Fibroblast of lung (primary cell): ENCODE data around the gene MARK3. TPM values are rescaled to one million over a fixed set of nuclear protein-coding genes. Genes with fewer than 3 reads are reported as not detected.

Source experiments
- DNase-seq, 2 donors: peaks; one replicate each; pipeline versions ENCODE4 v3.0.0 to v3.0.0-alpha.2; 2010; ENCODE audit warnings: low read depth in 2 of 2
- H2AFZ ChIP-seq: 2 replicates; pipeline ENCODE4 v1.5.1; 2012; ENCODE audit warnings: low read length, control low read depth, inconsistent platforms
- H3K27ac ChIP-seq: 2 replicates; pipeline ENCODE4 v1.5.1; 2011; ENCODE audit warnings: low read length, control low read depth; ENCODE audit not compliant: insufficient read depth
- H3K27me3 ChIP-seq: 2 replicates; pipeline ENCODE4 v1.5.1; 2011; ENCODE audit warnings: mild to moderate bottlenecking, low read length; ENCODE audit not compliant: control insufficient read depth, insufficient read depth
- H3K36me3 ChIP-seq: 2 replicates; pipeline ENCODE4 v1.5.1; 2011; ENCODE audit warnings: low read length; ENCODE audit not compliant: control insufficient read depth, insufficient read depth
- H3K4me1 ChIP-seq: 2 replicates; pipeline ENCODE4 v1.5.1; 2011; ENCODE audit warnings: low read length; ENCODE audit not compliant: control insufficient read depth, insufficient read depth; ENCODE audit errors: extremely low read depth
- H3K4me2 ChIP-seq: 2 replicates; pipeline ENCODE4 v1.5.1; 2011; ENCODE audit warnings: low read length, control low read depth; ENCODE audit not compliant: insufficient read depth; ENCODE audit errors: extremely low read depth
- H3K4me3 ChIP-seq, 4 experiments: fragments of 200-600 bp in 1 of 4; sonication (generic) in 1 of 4; replicated peaks in 1 of 4; 2 replicates each; pipeline ENCODE4 v1.5.1; 2011 to 2016; ENCODE audit warnings: low read length in 4 of 4, low read depth in 3 of 4, mild to moderate bottlenecking in 3 of 4, control low read depth in 2 of 4, inconsistent platforms in 1 of 4, mixed read lengths in 1 of 4; ENCODE audit not compliant: insufficient read depth in 1 of 4; ENCODE audit errors: control extremely low read depth in 1 of 4
- H3K79me2 ChIP-seq: 2 replicates; pipeline ENCODE4 v1.5.1; 2012; ENCODE audit warnings: mild to moderate bottlenecking, low read length, inconsistent platforms; ENCODE audit not compliant: control insufficient read depth, insufficient read depth
- H3K9ac ChIP-seq: 2 replicates; pipeline ENCODE4 v1.5.1; 2011; ENCODE audit warnings: mild to moderate bottlenecking, low read length, control low read depth; ENCODE audit not compliant: insufficient read depth
- H3K9me3 ChIP-seq: 2 replicates; pipeline ENCODE4 v1.5.1; 2012; ENCODE audit warnings: low read depth, low read length; ENCODE audit not compliant: control insufficient read depth, insufficient read depth
- H4K20me1 ChIP-seq: 2 replicates; pipeline ENCODE4 v1.5.1; 2011; ENCODE audit warnings: low read length; ENCODE audit not compliant: control insufficient read depth, insufficient read depth; ENCODE audit errors: extremely low read depth
- EZH2 ChIP-seq: IDR thresholded peaks from 2 replicates; pipeline ENCODE4 v1.5.1; 2012; ENCODE audit warnings: low read length, control low read depth, mild to moderate bottlenecking; ENCODE audit errors: missing control alignments
- polyA plus RNA-seq, 2 donors: library from polyadenylated mRNA; depleted of rRNA in 1 of 2; stranded (reverse) in 1 of 2; unstranded in 1 of 2; fragments of >200 nt; gene quantifications; 2 replicates each; pipeline ENCODE4 v1.2.1, GENCODE V29; 2011 to 2012; ENCODE audit warnings: missing spikeins in 1 of 2
- total RNA-seq: library from RNA; depleted of rRNA; stranded (reverse); fragments of >200 nt; gene quantifications from 2 replicates; pipeline ENCODE4 v1.2.1, GENCODE V29; 2014
- TF ChIP-seq, protein P1 (sequence below), 2 donors: IDR thresholded peaks in 1 of 2; conservative IDR thresholded peaks in 1 of 2; 1 replicate in 1 of 2; 2 replicates in 1 of 2; pipeline ENCODE4 v1.5.1; 2011 to 2012; ENCODE audit warnings: low read length in 2 of 2, control low read depth in 1 of 2, inconsistent platforms in 1 of 2, low read depth in 1 of 2, mild to moderate bottlenecking in 1 of 2

The MARK3 gene
- total and polyA plus RNA-seq, 2 donors (not counting 1 experiment from before 2014, with no cell fraction given) = 76.0 to 119 TPM

DNA sequence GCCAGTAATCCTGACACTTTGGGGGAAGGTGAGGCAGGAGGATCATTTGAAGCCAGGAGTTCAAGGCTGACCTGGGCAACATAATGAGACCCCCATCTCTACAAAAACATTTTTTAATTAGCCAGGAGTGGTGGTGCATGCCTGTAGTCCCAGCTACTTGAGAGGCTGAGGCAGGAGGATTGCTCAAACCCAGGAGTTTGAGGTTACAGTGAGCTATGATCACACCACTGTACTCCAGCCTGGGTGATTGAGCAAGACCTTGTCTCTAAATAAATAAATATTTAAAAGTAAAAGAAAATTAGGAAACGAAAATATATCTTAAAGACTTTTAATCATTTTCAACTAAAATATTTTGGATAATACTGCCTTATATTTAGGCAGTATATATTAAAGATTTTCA is 111.6 kb downstream of the MARK3 start:
- peak in 1 of 2 donors; percentile 55 for DNase-seq
- Histone ChIP-seq H3K4me2 (no peak overlapping the region), H3K36me3 (peaks cover 19% of the 10 kb centered on the region), H3K9me3 (no peaks in the 10 kb centered on the region), H3K9ac (no peak overlapping the region), H3K79me2 (peaks cover 10% of the 10 kb centered on the region), H3K27me3 (no peaks in the 10 kb centered on the region), H2AFZ (no peak overlapping the region), H4K20me1 (no peaks in the 10 kb centered on the region), H3K4me3 (no peak overlapping the region), H3K4me1 (no peaks in the 10 kb centered on the region), H3K27ac (no peak overlapping the region)
- TF ChIP-seq EZH2 = no peak
- TF ChIP-seq, protein P1, sequence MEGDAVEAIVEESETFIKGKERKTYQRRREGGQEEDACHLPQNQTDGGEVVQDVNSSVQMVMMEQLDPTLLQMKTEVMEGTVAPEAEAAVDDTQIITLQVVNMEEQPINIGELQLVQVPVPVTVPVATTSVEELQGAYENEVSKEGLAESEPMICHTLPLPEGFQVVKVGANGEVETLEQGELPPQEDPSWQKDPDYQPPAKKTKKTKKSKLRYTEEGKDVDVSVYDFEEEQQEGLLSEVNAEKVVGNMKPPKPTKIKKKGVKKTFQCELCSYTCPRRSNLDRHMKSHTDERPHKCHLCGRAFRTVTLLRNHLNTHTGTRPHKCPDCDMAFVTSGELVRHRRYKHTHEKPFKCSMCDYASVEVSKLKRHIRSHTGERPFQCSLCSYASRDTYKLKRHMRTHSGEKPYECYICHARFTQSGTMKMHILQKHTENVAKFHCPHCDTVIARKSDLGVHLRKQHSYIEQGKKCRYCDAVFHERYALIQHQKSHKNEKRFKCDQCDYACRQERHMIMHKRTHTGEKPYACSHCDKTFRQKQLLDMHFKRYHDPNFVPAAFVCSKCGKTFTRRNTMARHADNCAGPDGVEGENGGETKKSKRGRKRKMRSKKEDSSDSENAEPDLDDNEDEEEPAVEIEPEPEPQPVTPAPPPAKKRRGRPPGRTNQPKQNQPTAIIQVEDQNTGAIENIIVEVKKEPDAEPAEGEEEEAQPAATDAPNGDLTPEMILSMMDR (conservative IDR thresholded peaks at IDR 0.05 in 1 of 2, IDR thresholded peaks at IDR 0.05 in 1 of 2; ENCODE audit: low read depth in 1 of 2, low read length in 2 of 2) = no peak

DNA sequence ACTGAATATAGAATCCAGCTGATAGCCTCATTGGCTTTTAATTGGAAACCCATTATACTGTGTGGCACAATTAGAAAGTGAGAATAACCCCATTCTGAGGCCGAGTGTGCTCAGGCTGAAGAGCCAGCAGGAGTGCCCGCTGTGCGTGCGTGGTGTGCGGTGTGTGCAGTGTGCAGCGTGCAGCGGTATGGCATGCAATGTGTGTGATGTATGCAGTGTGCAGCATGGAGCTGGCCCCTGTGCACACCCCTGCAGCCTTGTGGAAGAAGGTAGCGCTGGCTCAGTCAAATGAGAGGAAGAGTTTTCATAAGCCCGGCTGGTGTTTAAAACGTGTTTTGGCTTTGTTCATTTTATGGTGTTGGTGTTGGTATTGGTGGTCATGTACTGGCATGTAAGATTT is 114.5 kb downstream of the MARK3 start:
- no peak overlapping the region for H3K4me2 ChIP-seq
- peaks cover 12% of the 10 kb centered on the region for H3K79me2 ChIP-seq
- no peaks in the 10 kb centered on the region for H3K27me3 ChIP-seq
- DNase-seq = no peak
- no peaks in the 10 kb centered on the region for H3K9me3 ChIP-seq
- no peak overlapping the region for H3K27ac ChIP-seq
- H3K4me3 ChIP-seq = no peak overlapping the region
- no peaks in the 10 kb centered on the region for H3K4me1 ChIP-seq
- H2AFZ ChIP-seq = no peak overlapping the region
- H3K9ac ChIP-seq = no peak overlapping the region
- TF ChIP-seq EZH2 = no peak
- TF ChIP-seq, protein P1 (conservative IDR thresholded peaks at IDR 0.05 in 1 of 2, IDR thresholded peaks at IDR 0.05 in 1 of 2; ENCODE audit: low read depth in 1 of 2, low read length in 2 of 2) = no peak
- peaks cover 31% of the 10 kb centered on the region for H3K36me3 ChIP-seq
- H4K20me1 ChIP-seq = no peaks in the 10 kb centered on the region

DNA sequence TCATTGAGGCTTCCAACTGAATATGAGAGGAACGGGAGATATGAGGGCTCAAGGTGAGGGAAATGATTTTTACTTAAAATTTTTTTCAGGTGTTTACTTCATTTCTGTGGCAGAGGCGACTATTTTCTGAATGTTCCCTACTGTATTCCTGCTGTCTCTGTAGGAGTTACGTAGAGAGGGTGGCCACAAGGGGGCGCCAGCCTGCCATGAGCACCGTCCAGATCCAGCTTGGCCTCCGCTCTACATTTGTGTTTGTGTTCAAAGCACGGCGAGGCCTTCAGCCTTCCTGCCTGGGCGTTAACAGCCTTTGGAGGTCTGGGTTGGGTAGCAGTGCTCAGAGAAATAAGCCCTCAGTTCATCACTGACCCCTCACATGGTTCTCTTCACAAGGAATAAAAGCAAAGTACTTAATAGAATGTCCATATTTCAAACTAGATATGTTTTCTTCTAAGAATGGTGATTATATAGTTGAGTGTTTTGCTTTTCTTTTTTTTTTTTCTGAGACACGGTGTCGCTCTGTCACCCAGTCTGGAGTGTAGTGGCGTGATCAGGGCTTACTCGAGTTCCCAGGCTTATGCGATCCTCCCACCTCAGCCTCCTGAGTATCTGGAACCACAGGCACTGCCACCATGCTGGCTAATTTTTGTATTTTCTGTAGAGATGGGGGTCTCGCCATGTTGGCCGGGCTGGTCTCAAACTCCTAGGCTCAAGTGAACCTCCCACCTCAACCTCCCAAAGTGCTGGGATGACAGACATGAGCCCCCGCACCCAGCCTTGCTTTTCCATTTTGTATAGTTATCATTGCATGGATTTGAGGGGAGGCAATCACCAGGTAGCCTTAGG is 115.2 kb downstream of the MARK3 start:
- Histone ChIP-seq H3K4me1 (no peaks in the 10 kb centered on the region), H3K27me3 (no peaks in the 10 kb centered on the region), H4K20me1 (no peaks in the 10 kb centered on the region), H3K9me3 (no peaks in the 10 kb centered on the region), H3K27ac (no peak overlapping the region), H2AFZ (no peak overlapping the region), H3K36me3 (peaks cover 36% of the 10 kb centered on the region), H3K79me2 (peaks cover 12% of the 10 kb centered on the region), H3K4me3 (no peak overlapping the region), H3K9ac (no peak overlapping the region), H3K4me2 (no peak overlapping the region)
- peak; percentile 69 to 89 for DNase-seq
- no peak for TF ChIP-seq EZH2
- TF ChIP-seq, protein P1 (conservative IDR thresholded peaks at IDR 0.05 in 1 of 2, IDR thresholded peaks at IDR 0.05 in 1 of 2; ENCODE audit: low read depth in 1 of 2, low read length in 2 of 2) = peak; percentile 89 to 91
